Measurements from ENCODE around the gene OR8H2. TPM values are rescaled to one million over a fixed set of nuclear protein-coding genes. Genes with fewer than 3 reads are reported as not detected.

The OR8H2 gene
- polyA plus RNA-seq, 1 donor from 2014 or later, result not detected

GRCh38 chr11:56093008-56093407 is 10.5 kb upstream of the OR8H2 start, which contains the start of gene OR8I2:
Gene OR8I2, plus strand, starts transcription at chr11:56093308. Its CDS starts 0 bp downstream, at chr11:56093308.
- Histone ChIP-seq H3F3A (ENCODE audit: insufficient read depth, low read length, poor library complexity, severe bottlenecking) (no peaks in the 10 kb centered on the region), H3K4me2 (ENCODE audit: low read length) (no peak within 1 kb of the TSS), H3K9me3 (ENCODE audit: low read length) (no peaks in the 10 kb centered on the region), H3K27ac (ENCODE audit: low read length) (no peak within 1 kb of the TSS), H4K20me1 (ENCODE audit: insufficient read depth) (no peaks in the 10 kb centered on the region), H3K9ac (ENCODE audit: low read length) (no peak within 1 kb of the TSS), H3K79me2 (replicated peaks; ENCODE audit: insufficient read depth, low read length) (no peaks in the 10 kb centered on the region), H2AFZ (ENCODE audit: low read depth, low read length) (no peak within 1 kb of the TSS), H3K4me3 (ENCODE audit: low read length) (no peak within 1 kb of the TSS), H3K36me3 (ENCODE audit: insufficient read depth, low read length) (no peaks in the 10 kb centered on the region), H3K27me3 (ENCODE audit: insufficient read depth, low read depth, low read length) (no peaks in the 10 kb centered on the region), H3K9me2 (ENCODE audit: insufficient read depth, low read length) (no peaks in the 10 kb centered on the region)
- TF ChIP-seq TAF1 (IDR thresholded peaks at IDR 0.05; ENCODE audit: low read depth), result no peak
- no peak for TF ChIP-seq EP300 (conservative IDR thresholded peaks at IDR 0.05; ENCODE audit: poor library complexity, severe bottlenecking)
- no peak for TF ChIP-seq EZH2 (IDR thresholded peaks at IDR 0.05; ENCODE audit: borderline replicate concordance, insufficient read depth, low read length, poor library complexity, severe bottlenecking)
- TF ChIP-seq, protein P1, sequence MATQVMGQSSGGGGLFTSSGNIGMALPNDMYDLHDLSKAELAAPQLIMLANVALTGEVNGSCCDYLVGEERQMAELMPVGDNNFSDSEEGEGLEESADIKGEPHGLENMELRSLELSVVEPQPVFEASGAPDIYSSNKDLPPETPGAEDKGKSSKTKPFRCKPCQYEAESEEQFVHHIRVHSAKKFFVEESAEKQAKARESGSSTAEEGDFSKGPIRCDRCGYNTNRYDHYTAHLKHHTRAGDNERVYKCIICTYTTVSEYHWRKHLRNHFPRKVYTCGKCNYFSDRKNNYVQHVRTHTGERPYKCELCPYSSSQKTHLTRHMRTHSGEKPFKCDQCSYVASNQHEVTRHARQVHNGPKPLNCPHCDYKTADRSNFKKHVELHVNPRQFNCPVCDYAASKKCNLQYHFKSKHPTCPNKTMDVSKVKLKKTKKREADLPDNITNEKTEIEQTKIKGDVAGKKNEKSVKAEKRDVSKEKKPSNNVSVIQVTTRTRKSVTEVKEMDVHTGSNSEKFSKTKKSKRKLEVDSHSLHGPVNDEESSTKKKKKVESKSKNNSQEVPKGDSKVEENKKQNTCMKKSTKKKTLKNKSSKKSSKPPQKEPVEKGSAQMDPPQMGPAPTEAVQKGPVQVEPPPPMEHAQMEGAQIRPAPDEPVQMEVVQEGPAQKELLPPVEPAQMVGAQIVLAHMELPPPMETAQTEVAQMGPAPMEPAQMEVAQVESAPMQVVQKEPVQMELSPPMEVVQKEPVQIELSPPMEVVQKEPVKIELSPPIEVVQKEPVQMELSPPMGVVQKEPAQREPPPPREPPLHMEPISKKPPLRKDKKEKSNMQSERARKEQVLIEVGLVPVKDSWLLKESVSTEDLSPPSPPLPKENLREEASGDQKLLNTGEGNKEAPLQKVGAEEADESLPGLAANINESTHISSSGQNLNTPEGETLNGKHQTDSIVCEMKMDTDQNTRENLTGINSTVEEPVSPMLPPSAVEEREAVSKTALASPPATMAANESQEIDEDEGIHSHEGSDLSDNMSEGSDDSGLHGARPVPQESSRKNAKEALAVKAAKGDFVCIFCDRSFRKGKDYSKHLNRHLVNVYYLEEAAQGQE (IDR thresholded peaks at IDR 0.05; ENCODE audit: borderline replicate concordance), result no peak
- TF ChIP-seq, protein P2, sequence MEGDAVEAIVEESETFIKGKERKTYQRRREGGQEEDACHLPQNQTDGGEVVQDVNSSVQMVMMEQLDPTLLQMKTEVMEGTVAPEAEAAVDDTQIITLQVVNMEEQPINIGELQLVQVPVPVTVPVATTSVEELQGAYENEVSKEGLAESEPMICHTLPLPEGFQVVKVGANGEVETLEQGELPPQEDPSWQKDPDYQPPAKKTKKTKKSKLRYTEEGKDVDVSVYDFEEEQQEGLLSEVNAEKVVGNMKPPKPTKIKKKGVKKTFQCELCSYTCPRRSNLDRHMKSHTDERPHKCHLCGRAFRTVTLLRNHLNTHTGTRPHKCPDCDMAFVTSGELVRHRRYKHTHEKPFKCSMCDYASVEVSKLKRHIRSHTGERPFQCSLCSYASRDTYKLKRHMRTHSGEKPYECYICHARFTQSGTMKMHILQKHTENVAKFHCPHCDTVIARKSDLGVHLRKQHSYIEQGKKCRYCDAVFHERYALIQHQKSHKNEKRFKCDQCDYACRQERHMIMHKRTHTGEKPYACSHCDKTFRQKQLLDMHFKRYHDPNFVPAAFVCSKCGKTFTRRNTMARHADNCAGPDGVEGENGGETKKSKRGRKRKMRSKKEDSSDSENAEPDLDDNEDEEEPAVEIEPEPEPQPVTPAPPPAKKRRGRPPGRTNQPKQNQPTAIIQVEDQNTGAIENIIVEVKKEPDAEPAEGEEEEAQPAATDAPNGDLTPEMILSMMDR (IDR thresholded peaks at IDR 0.05; ENCODE audit: poor library complexity, severe bottlenecking), result no peak
- TF ChIP-seq RAD21 (conservative IDR thresholded peaks at IDR 0.05), result no peak
- TF ChIP-seq POLR2AphosphoS5 (IDR thresholded peaks at IDR 0.05), result no peak
- no peak for TF ChIP-seq SMC3 (conservative IDR thresholded peaks at IDR 0.05; ENCODE audit: poor library complexity)
- TF ChIP-seq MXI1 (conservative IDR thresholded peaks at IDR 0.05; ENCODE audit: poor library complexity, severe bottlenecking), result no peak

DNA sequence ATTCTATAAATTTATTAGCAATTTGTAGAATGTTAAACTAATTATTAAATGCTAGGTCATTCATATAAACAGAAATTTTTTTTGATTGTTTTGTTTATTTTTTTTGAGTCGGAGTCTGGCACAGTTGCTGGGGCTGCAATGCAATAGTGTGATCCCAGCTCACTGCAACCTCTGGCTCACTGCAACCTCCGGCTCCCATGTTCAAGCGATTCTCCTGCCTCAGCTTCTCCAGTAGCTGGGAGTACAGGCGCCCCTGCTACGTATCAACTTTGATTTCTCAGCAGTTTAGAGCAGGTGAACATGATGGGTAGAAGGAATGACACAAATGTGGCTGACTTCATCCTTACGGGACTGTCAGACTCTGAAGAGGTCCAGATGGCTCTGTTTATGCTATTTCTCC is 18.6 kb downstream of the OR8H2 start, which contains the start of gene OR8H3:
OR8H3 (plus strand) TSS at position 301 of the 400 bp plus-strand sequence; CDS start at position 301, 0 bp downstream.
- H3K9ac ChIP-seq (ENCODE audit: low read length), result no peak within 1 kb of the TSS
- no peaks in the 10 kb centered on the region for H3K36me3 ChIP-seq (ENCODE audit: insufficient read depth, low read length)
- no peak within 1 kb of the TSS for H3K4me2 ChIP-seq (ENCODE audit: low read length)
- TF ChIP-seq POLR2AphosphoS5 (IDR thresholded peaks at IDR 0.05), result no peak
- TF ChIP-seq MXI1 (conservative IDR thresholded peaks at IDR 0.05; ENCODE audit: poor library complexity, severe bottlenecking), result no peak
- TF ChIP-seq, protein P2 (IDR thresholded peaks at IDR 0.05; ENCODE audit: poor library complexity, severe bottlenecking), result no peak
- no peak for TF ChIP-seq RAD21 (conservative IDR thresholded peaks at IDR 0.05)
- TF ChIP-seq, protein P1 (IDR thresholded peaks at IDR 0.05; ENCODE audit: borderline replicate concordance), result no peak
- TF ChIP-seq TAF1 (IDR thresholded peaks at IDR 0.05; ENCODE audit: low read depth), result no peak
- no peak for TF ChIP-seq EZH2 (IDR thresholded peaks at IDR 0.05; ENCODE audit: borderline replicate concordance, insufficient read depth, low read length, poor library complexity, severe bottlenecking)
- TF ChIP-seq EP300 (conservative IDR thresholded peaks at IDR 0.05; ENCODE audit: poor library complexity, severe bottlenecking), result no peak
- no peak for TF ChIP-seq SMC3 (conservative IDR thresholded peaks at IDR 0.05; ENCODE audit: poor library complexity)
- no peak within 1 kb of the TSS for H3K27ac ChIP-seq (ENCODE audit: low read length)
- no peaks in the 10 kb centered on the region for H3K9me2 ChIP-seq (ENCODE audit: insufficient read depth, low read length)
- no peaks in the 10 kb centered on the region for H3F3A ChIP-seq (ENCODE audit: insufficient read depth, low read length, poor library complexity, severe bottlenecking)
- H3K27me3 ChIP-seq (ENCODE audit: insufficient read depth, low read depth, low read length), result no peaks in the 10 kb centered on the region
- H3K9me3 ChIP-seq (ENCODE audit: low read length), result no peaks in the 10 kb centered on the region
- no peak within 1 kb of the TSS for H3K4me3 ChIP-seq (ENCODE audit: low read length)
- no peaks in the 10 kb centered on the region for H4K20me1 ChIP-seq (ENCODE audit: insufficient read depth)
- H3K79me2 ChIP-seq (replicated peaks; ENCODE audit: insufficient read depth, low read length), result no peaks in the 10 kb centered on the region
- no peak within 1 kb of the TSS for H2AFZ ChIP-seq (ENCODE audit: low read depth, low read length)
